Activated B cell treated with CpG ODN at 0.5 μM for 24 hours (primary cell): ENCODE data around the gene SLC6A3. TPM values are rescaled to one million over a fixed set of nuclear protein-coding genes. Genes with fewer than 3 reads are reported as not detected.

Source experiments
- ATAC-seq: fragments of 200-7000 bp; cut with Tn5 transposase; one replicate; pipeline ENCODE4 v1.10.0; 2021; ENCODE audit warnings: low read depth, mild to moderate bottlenecking, moderate library complexity
- CTCF ChIA-PET: fragments of 350-600 bp; sonication (Branson Sonifier 250); formaldehyde crosslinking; loops from one replicate; lab custom pipeline; 2021; ENCODE audit warnings: antibody characterized with exemption; lab: Charles Lee
- POLR2A ChIA-PET: fragments of 350-600 bp; sonication (Branson Sonifier 250); formaldehyde crosslinking; loops from one replicate; lab custom pipeline; 2021; ENCODE audit warnings: antibody characterized with exemption; lab: Charles Lee
- DNase-seq: peaks from one replicate; pipeline ENCODE4 v3.0.0; 2022
- H3K27ac Mint-ChIP-seq: one replicate; pipeline ENCODE4 v1.8.0; 2020; ENCODE audit warnings: mixed read lengths
- H3K27me3 Mint-ChIP-seq: one replicate; pipeline ENCODE4 v1.8.0; 2021; ENCODE audit warnings: mixed read lengths
- H3K36me3 Mint-ChIP-seq: one replicate; pipeline ENCODE4 v1.8.0; 2021; ENCODE audit warnings: low read depth, mixed read lengths
- H3K4me1 Mint-ChIP-seq: one replicate; pipeline ENCODE4 v1.8.0; 2021; ENCODE audit warnings: mixed read lengths
- H3K4me3 Mint-ChIP-seq: one replicate; pipeline ENCODE4 v1.8.0; 2020; ENCODE audit warnings: mild to moderate bottlenecking, mixed read lengths
- H3K9me3 Mint-ChIP-seq: one replicate; pipeline ENCODE4 v1.8.0; 2020; ENCODE audit warnings: mixed read lengths
- intact Hi-C: fragments of 100-400 bp; cut with micrococcal nuclease; formaldehyde crosslinking; loops from one replicate; pipeline ENCODE4 v1.15.1; 2024
- total RNA-seq: library from RNA; stranded (reverse); gene quantifications from 2 replicates; pipeline ENCODE4 v1.2.3, GENCODE V29; 2022
- TF ChIP-seq, protein P1 (sequence below): fragments of 200-600 bp; IDR thresholded peaks from one replicate; pipeline ENCODE4 v1.8.0; 2022; ENCODE audit warnings: antibody characterized with exemption, mild to moderate bottlenecking

SLC6A3 gene
- total RNA-seq, 1 donor from 2014 or later = 2.0 TPM

DNA sequence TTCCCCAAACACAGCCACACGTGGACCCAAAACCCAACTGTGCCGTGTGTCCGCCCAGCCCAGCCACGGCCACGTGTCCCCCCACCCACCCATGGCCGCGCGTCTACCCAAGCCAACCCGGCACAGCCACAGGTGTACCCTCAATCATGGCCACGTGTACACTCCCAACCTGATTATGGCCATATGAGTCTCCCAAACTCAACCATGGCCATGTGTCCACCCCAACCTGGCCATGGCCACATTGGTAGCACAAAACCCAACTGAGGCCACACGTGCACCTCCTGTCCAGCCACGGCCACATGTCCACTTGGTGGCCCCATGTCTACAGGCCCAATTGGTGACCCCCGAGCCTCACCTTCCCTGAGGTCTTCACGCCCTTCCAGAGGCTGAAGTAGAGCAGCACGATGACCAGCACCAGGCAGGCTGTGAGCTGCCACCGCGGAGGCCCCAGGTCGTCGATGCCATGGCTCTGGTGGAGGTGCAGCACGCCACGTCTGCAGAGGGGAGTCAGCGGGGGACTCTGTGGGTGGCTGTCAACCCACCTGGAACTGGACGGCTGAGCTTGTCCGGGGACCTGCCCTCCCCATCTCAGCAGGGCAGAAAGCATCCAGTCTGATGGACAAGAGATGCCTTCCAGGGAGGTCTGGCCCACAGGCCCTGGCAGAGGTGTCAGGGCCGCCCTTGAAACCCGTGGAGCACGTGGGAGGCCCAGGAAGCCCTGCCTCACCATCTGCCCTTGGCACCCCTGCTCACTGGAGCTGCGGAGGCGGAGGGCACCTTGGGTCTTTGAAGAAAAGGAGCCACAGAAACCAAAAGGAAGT lies 23.5 kb downstream of the SLC6A3 start:
- DNase-seq (no peak), ATAC-seq (no peak)
- intact Hi-C loops = no loop called here
- CTCF ChIA-PET = no interaction called here
- POLR2A ChIA-PET = no interaction called here
- no peaks in the 10 kb centered on the region for H3K4me1 Mint-ChIP-seq
- H3K27ac Mint-ChIP-seq = no peak overlapping the region
- H3K4me3 Mint-ChIP-seq = no peak overlapping the region
- peaks cover 4% of the 10 kb centered on the region for H3K27me3 Mint-ChIP-seq
- H3K9me3 Mint-ChIP-seq = no peaks in the 10 kb centered on the region
- no peaks in the 10 kb centered on the region for H3K36me3 Mint-ChIP-seq
- TF ChIP-seq, protein P1, sequence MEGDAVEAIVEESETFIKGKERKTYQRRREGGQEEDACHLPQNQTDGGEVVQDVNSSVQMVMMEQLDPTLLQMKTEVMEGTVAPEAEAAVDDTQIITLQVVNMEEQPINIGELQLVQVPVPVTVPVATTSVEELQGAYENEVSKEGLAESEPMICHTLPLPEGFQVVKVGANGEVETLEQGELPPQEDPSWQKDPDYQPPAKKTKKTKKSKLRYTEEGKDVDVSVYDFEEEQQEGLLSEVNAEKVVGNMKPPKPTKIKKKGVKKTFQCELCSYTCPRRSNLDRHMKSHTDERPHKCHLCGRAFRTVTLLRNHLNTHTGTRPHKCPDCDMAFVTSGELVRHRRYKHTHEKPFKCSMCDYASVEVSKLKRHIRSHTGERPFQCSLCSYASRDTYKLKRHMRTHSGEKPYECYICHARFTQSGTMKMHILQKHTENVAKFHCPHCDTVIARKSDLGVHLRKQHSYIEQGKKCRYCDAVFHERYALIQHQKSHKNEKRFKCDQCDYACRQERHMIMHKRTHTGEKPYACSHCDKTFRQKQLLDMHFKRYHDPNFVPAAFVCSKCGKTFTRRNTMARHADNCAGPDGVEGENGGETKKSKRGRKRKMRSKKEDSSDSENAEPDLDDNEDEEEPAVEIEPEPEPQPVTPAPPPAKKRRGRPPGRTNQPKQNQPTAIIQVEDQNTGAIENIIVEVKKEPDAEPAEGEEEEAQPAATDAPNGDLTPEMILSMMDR = no peak

DNA sequence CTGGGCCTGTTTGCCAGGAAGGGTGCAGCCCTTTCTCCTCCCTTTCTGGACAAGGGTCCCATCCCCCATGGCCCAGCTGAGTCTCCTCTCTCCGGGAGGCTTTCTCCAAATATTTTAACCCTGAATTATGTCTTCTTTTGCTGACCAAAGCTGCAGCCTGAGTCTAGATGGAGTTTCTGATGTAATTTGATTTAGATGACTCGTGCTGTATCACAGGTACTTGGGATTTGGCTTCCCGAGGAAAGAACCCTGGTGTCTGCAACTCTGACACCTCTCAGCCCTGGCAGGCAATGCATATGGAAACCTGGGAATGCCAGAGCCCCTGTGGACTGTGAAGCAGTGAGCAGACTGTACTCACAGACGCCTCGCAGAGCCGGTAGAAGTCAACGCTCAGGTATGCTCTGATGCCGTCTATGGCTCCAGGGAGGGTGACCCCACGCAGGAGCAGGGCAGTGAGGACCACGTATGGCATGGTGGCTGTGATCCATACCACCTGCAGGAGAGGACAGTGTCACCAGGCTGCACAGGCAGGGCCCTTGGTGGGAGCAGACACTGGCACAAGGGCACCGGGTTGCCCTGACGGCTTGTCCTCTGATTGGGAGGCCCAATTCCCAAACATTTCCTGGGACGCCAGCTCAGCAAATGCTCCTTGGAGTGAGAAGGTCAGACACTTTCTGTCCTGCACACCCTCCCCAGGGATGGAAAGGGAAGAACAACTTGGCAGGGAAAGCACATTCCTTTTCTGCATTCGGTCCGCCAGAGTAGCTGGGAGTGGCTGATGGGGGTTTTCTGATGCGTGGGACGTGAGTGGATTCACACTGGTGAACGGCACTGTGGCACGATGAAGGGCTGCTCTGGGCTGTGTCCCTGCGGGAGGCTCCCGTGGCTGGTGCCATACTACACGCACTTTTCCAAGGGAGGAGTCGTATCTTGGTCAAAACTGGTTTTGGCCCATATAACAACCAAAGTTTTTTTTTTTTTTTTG lies 24.7 kb downstream of the SLC6A3 start:
- ChIA-PET POLR2A (no interaction called here), CTCF (no interaction called here)
- Mint-ChIP-seq H3K27ac (no peak overlapping the region), H3K36me3 (no peaks in the 10 kb centered on the region), H3K27me3 (peaks cover 4% of the 10 kb centered on the region), H3K4me1 (no peaks in the 10 kb centered on the region), H3K4me3 (no peak overlapping the region), H3K9me3 (no peaks in the 10 kb centered on the region)
- TF ChIP-seq, protein P1 = no peak
- intact Hi-C loops = no loop called here
- DNase-seq = no peak
- no peak for ATAC-seq

DNA sequence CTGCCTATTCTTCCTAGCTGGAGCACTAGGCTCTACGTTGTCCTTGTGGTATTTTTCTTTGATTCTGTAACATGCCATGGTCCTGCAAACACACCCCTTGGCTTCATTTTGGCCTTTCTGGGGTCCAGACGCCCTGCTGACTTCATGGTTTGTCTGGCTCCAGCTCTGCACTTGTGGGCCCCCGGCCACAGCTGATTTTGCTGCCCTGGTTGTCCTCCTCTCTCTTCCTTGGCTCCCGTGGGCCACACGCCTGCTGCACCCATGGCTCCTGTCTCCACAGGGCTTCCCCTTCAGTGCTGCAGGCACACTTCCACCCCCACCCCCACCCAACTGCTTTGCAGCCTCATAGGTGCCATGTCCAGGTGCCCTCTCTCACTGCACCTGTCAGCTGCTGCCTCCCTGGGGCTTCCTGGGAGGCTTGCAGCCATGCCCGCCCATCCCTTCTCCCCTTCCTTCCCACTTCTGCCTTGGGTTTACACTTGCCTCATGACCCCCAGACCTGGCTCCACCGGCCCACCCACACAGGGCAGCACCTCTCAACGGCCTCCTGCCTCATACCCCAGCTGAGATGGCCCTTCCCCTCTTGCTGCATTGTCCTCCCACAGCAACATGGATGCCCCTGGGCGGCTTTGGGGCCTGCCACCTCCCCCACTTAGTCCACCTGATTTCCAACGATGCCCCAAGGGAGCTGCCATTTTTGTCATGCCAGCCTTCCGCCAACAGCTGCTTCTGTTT lies 25.6 kb downstream of the SLC6A3 start:
- Mint-ChIP-seq H3K36me3 (no peaks in the 10 kb centered on the region), H3K4me3 (no peak overlapping the region), H3K9me3 (no peaks in the 10 kb centered on the region), H3K27me3 (peaks cover 4% of the 10 kb centered on the region), H3K4me1 (no peaks in the 10 kb centered on the region), H3K27ac (no peak overlapping the region)
- ATAC-seq = no peak
- POLR2A ChIA-PET = no interaction called here
- DNase-seq = no peak
- CTCF ChIA-PET = no interaction called here
- intact Hi-C loops = no loop called here
- TF ChIP-seq, protein P1 = no peak

DNA sequence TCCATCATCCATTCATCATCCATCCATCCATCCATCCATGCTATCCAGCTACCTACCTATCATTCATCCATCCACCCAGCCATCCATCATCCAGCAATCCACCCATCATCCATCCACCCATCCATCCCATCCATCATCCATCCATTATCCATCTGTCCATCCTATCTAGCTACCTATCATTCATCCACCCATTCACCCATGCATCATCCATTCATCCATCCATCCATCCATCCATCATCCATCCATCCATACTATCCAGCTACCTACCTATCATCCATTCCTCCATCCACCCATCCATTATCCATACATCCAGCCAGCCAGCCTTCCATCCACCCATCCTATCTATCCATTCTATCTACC lies 26.3 kb downstream of the SLC6A3 start:
- DNase-seq (no peak), ATAC-seq (no peak)
- no peak overlapping the region for H3K4me3 Mint-ChIP-seq
- no peaks in the 10 kb centered on the region for H3K9me3 Mint-ChIP-seq
- TF ChIP-seq, protein P1 = no peak
- intact Hi-C loops = no loop called here
- H3K27me3 Mint-ChIP-seq = no peaks in the 10 kb centered on the region
- no peaks in the 10 kb centered on the region for H3K36me3 Mint-ChIP-seq
- ChIA-PET POLR2A (interaction anchor here (0.7 kb wide), 1 partner anchor 33 kb away, joined by 3 read pairs; no protein-coding TSS in a partner anchor), CTCF (no interaction called here)
- no peaks in the 10 kb centered on the region for H3K4me1 Mint-ChIP-seq
- no peak overlapping the region for H3K27ac Mint-ChIP-seq
